Measurements from ENCODE around the gene MAEL.

DNA sequence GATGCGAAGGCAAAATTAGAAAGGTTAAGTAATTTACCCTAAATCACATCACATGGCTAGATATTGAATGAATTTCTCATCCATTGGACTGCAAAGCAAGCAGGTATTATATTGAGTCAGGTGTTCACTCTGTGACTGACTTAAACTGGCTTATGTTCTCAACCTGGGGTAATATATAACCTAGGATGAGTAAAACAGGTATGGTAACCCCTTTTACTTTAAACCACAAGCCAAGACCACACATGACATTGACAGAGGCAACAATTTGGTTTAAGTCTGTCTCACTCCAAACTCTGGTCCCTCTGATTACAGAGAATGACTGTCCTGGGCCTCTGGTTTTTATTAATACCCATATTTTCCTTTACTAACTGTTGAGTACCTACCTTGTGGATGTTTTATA is 33.3 kb downstream of the MAEL start:
- TF ChIP-seq, protein P1, sequence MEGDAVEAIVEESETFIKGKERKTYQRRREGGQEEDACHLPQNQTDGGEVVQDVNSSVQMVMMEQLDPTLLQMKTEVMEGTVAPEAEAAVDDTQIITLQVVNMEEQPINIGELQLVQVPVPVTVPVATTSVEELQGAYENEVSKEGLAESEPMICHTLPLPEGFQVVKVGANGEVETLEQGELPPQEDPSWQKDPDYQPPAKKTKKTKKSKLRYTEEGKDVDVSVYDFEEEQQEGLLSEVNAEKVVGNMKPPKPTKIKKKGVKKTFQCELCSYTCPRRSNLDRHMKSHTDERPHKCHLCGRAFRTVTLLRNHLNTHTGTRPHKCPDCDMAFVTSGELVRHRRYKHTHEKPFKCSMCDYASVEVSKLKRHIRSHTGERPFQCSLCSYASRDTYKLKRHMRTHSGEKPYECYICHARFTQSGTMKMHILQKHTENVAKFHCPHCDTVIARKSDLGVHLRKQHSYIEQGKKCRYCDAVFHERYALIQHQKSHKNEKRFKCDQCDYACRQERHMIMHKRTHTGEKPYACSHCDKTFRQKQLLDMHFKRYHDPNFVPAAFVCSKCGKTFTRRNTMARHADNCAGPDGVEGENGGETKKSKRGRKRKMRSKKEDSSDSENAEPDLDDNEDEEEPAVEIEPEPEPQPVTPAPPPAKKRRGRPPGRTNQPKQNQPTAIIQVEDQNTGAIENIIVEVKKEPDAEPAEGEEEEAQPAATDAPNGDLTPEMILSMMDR (IDR thresholded peaks at IDR 0.05) = no peak
- no peak for TF ChIP-seq ZFX (IDR thresholded peaks at IDR 0.05; ENCODE audit: borderline replicate concordance)
